GM18870 (cell line): Measurements from ENCODE around the gene OBSL1.

ENCODE experiments used
- ATAC-seq: cut with Tn5 transposase; IDR thresholded peaks from one replicate; pipeline ENCODE4 v1.9.1; 2021; ENCODE audit warnings: moderate library complexity; ENCODE audit not compliant: unreplicated experiment

Gene OBSL1

GRCh38 chr2:219552382-219553167 lies 18.8 kb downstream of the OBSL1 start:
- ATAC-seq = peak; percentile 78

GRCh38 chr2:219551441-219552381 lies 19.6 kb downstream of the OBSL1 start:
- no peak for ATAC-seq

GRCh38 chr2:219549619-219550018 lies 21.7 kb downstream of the OBSL1 start:
- ATAC-seq = no peak

GRCh38 chr2:219548990-219549389 lies 22.3 kb downstream of the OBSL1 start:
- ATAC-seq = no peak

- no peak for ATAC-seq
Observed at GRCh38 chr2:219547621-219548020, 23.7 kb downstream of the OBSL1 start.

GRCh38 chr2:219545943-219546352 lies 25.4 kb downstream of the OBSL1 start:
- no peak for ATAC-seq

- ATAC-seq = no peak
Observed at GRCh38 chr2:219545295-219545942, 25.9 kb downstream of the OBSL1 start.

- no peak for ATAC-seq
Observed at GRCh38 chr2:219544567-219544966, 26.8 kb downstream of the OBSL1 start.

- peak; percentile 65 for ATAC-seq
Observed at GRCh38 chr2:219543596-219544358, 27.6 kb downstream of the OBSL1 start, which contains the start of the genes CHPF and TMEM198. Gene CHPF, minus strand, starts transcription at chr2:219543809. Its CDS starts 271 bp downstream, at chr2:219543538. Gene TMEM198, plus strand, starts transcription at chr2:219544028. Its CDS starts 700 bp downstream, at chr2:219544728.

GRCh38 chr2:219542931-219543595 lies 28.3 kb downstream of the OBSL1 start:
- ATAC-seq = peak; percentile 25

- ATAC-seq = peak; percentile 54
Observed at GRCh38 chr2:219541611-219542180, 29.6 kb downstream of the OBSL1 start.

- no peak for ATAC-seq
Observed at GRCh38 chr2:219540784-219541504, 30.4 kb downstream of the OBSL1 start.

- no peak for ATAC-seq
Observed at GRCh38 chr2:219539926-219540678, 31.2 kb downstream of the OBSL1 start.

GRCh38 chr2:219538956-219539788 lies 32.2 kb downstream of the OBSL1 start:
- ATAC-seq = no peak

GRCh38 chr2:219538504-219538951 lies 32.8 kb downstream of the OBSL1 start:
- no peak for ATAC-seq

- no peak for ATAC-seq
Observed at GRCh38 chr2:219537657-219538488, 33.5 kb downstream of the OBSL1 start.
